Activated T-helper 1 cell treated with anti-CD3 and anti-CD28 coated beads, Interleukin-2, amount 50 U/mL, for 16 hours (primary cell): ENCODE data around the gene COL1A1.
A peak's percentile ranks its signal among the peaks of the same experiment; 100 is the strongest.

Experiments
- DNase-seq, 2 donors: peaks; one replicate each; pipeline ENCODE4 v3.0.0-alpha.2; 2020; ENCODE audit warnings: low read depth in 1 of 2, low spot score in 1 of 2

COL1A1 gene

GRCh38 chr17:50161023-50161910 lies 40.2 kb downstream of the COL1A1 start:
- DNase-seq = peak; percentile 86 to 94

- DNase-seq = no peak
These were observed 43.5 kb downstream of the COL1A1 start for GRCh38 chr17:50157891-50158290.

GRCh38 chr17:50155115-50155819 lies 46.2 kb downstream of the COL1A1 start:
- no peak for DNase-seq

- no peak for DNase-seq
These were observed 46.8 kb downstream of the COL1A1 start for GRCh38 chr17:50154604-50155003.

- no peak for DNase-seq
These were observed 47.5 kb downstream of the COL1A1 start for GRCh38 chr17:50153650-50154575.

- no peak for DNase-seq
These were observed 48.7 kb downstream of the COL1A1 start for GRCh38 chr17:50152736-50153135.

- no peak for DNase-seq
These were observed 49.4 kb downstream of the COL1A1 start for GRCh38 chr17:50151937-50152547.

GRCh38 chr17:50151041-50151936 lies 50.1 kb downstream of the COL1A1 start:
- DNase-seq = peak; percentile 66 to 77

GRCh38 chr17:50150354-50151040 lies 50.9 kb downstream of the COL1A1 start, which contains the start of gene PPP1R9B:
PPP1R9B (minus strand) TSS chr17:50150677; CDS start chr17:50150513, 164 bp downstream.
- no peak for DNase-seq

GRCh38 chr17:50149417-50150353 lies 51.7 kb downstream of the COL1A1 start:
- DNase-seq = peak in 1 of 2 donors; percentile 52

GRCh38 chr17:50149091-50149416 lies 52.4 kb downstream of the COL1A1 start:
- no peak for DNase-seq

GRCh38 chr17:50148226-50149090 lies 53.0 kb downstream of the COL1A1 start:
- DNase-seq = peak in 1 of 2 donors; percentile 69

- DNase-seq = no peak
These were observed 53.6 kb downstream of the COL1A1 start for GRCh38 chr17:50147841-50148225.

- no peak for DNase-seq
These were observed 54.3 kb downstream of the COL1A1 start for GRCh38 chr17:50146927-50147665.

- DNase-seq = no peak
These were observed 55.1 kb downstream of the COL1A1 start for GRCh38 chr17:50146230-50146926.
